ENCODE measurements around the gene TCF12. TPM values are rescaled to one million over a fixed set of nuclear protein-coding genes. Genes with fewer than 3 reads are reported as not detected.
A peak's percentile ranks its signal among the peaks of the same experiment; 100 is the strongest.

The TCF12 gene
- total RNA-seq, 1 donor from 2014 or later, result 194 TPM

GRCh38 chr15:57278439-57278838, 360.0 kb downstream of the TCF12 start:
- H3K4me3 Mint-ChIP-seq, result no peak overlapping the region
- no peaks in the 10 kb centered on the region for H3K27me3 Mint-ChIP-seq (ENCODE audit: low read depth)
- no peaks in the 10 kb centered on the region for H3K9me3 Mint-ChIP-seq
- no peak overlapping the region for H3K27ac Mint-ChIP-seq
- no peak for DNase-seq (ENCODE audit: low spot score in 2 of 2, unreplicated experiment in 2 of 2)
- H3K36me3 Mint-ChIP-seq, result peaks cover 52% of the 10 kb centered on the region
- no peak for TF ChIP-seq CTCF (IDR thresholded peaks at IDR 0.05; ENCODE audit: unreplicated experiment)
- peaks cover 2% of the 10 kb centered on the region for H3K4me1 Mint-ChIP-seq

- no peak overlapping the region for H3K4me3 Mint-ChIP-seq
- H3K27ac Mint-ChIP-seq, result no peak overlapping the region
- H3K36me3 Mint-ChIP-seq, result peaks cover 48% of the 10 kb centered on the region
- no peaks in the 10 kb centered on the region for H3K27me3 Mint-ChIP-seq (ENCODE audit: low read depth)
- no peak for DNase-seq (ENCODE audit: low spot score in 2 of 2, unreplicated experiment in 2 of 2)
- no peaks in the 10 kb centered on the region for H3K9me3 Mint-ChIP-seq
- no peaks in the 10 kb centered on the region for H3K4me1 Mint-ChIP-seq
- no peak for TF ChIP-seq CTCF (IDR thresholded peaks at IDR 0.05; ENCODE audit: unreplicated experiment)
Measured at GRCh38 chr15:57280464-57280863, 362.0 kb downstream of the TCF12 start.

GRCh38 chr15:57281321-57281720, 362.9 kb downstream of the TCF12 start:
- Mint-ChIP-seq H3K27ac (no peak overlapping the region), H3K4me1 (no peaks in the 10 kb centered on the region), H3K27me3 (ENCODE audit: low read depth) (no peaks in the 10 kb centered on the region), H3K9me3 (no peaks in the 10 kb centered on the region), H3K36me3 (peaks cover 48% of the 10 kb centered on the region), H3K4me3 (no peak overlapping the region)
- no peak for DNase-seq (ENCODE audit: low spot score in 2 of 2, unreplicated experiment in 2 of 2)
- TF ChIP-seq CTCF (IDR thresholded peaks at IDR 0.05; ENCODE audit: unreplicated experiment), result no peak

- no peaks in the 10 kb centered on the region for H3K4me1 Mint-ChIP-seq
- no peak overlapping the region for H3K4me3 Mint-ChIP-seq
- H3K27me3 Mint-ChIP-seq (ENCODE audit: low read depth), result no peaks in the 10 kb centered on the region
- no peaks in the 10 kb centered on the region for H3K9me3 Mint-ChIP-seq
- no peak overlapping the region for H3K27ac Mint-ChIP-seq
- no peak for TF ChIP-seq CTCF (IDR thresholded peaks at IDR 0.05; ENCODE audit: unreplicated experiment)
- H3K36me3 Mint-ChIP-seq, result peaks cover 49% of the 10 kb centered on the region
- DNase-seq (ENCODE audit: low spot score in 2 of 2, unreplicated experiment in 2 of 2), result no peak
Measured at GRCh38 chr15:57282686-57283085, 364.2 kb downstream of the TCF12 start.

- Mint-ChIP-seq H3K27me3 (ENCODE audit: low read depth) (no peaks in the 10 kb centered on the region), H3K4me1 (no peaks in the 10 kb centered on the region), H3K36me3 (peaks cover 46% of the 10 kb centered on the region), H3K27ac (peak overlapping the region; percentile 69), H3K4me3 (no peak overlapping the region), H3K9me3 (no peaks in the 10 kb centered on the region)
- TF ChIP-seq CTCF (IDR thresholded peaks at IDR 0.05; ENCODE audit: unreplicated experiment), result no peak
- DNase-seq (ENCODE audit: low spot score in 2 of 2, unreplicated experiment in 2 of 2), result no peak
Measured at GRCh38 chr15:57283774-57284503, 365.5 kb downstream of the TCF12 start.

Data from mesothelial cell of epicardium (in vitro differentiated cells).